GM18909 (cell line): Measurements from ENCODE around the gene MCC.
"Not testable (repeated sequence)": the region's sequence is repeated elsewhere in the genome, so short reads cannot be mapped to it uniquely, and the experiment has no call there.

Experiments
- ATAC-seq: cut with Tn5 transposase; IDR thresholded peaks from one replicate; pipeline ENCODE4 v1.9.1; 2021; ENCODE audit warnings: mild to moderate bottlenecking; ENCODE audit not compliant: unreplicated experiment, poor library complexity

Gene MCC

DNA sequence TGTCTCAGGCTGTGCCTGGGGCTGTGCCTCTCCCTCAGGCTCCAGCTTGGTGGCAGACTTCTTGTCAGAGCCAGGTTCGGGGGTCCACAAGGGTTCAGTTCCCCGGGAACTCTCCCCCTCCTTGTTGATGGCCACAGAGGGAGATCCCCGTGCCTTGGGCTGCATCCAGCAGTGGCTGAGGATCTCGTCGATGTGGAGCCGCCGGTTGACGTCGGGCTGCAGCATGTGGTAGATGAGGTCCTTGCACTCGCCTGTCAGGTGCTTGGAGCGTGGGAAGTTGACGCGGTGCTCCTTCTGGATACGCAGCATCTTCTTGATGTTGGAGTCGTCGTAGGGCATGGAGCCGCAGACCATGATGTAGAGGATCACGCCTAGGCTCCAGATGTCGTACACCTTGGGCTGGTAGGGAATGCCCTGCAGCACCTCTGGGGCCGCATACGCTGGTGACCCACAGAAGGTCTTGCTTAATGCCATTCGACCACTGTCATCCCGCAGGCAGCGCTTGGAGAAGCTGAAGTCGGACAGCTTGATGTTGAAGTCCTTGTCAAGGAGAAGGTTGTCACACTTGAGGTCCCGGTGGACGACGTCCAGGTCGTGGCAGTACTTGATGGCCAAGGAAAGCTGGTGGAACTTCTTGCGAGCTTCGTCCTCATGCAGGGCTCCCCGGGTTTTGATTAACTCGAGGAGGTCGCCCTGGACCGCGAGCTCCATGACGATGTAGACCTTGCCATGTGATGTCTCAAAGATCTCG is 54.2 kb downstream of the MCC start:
- no peak for ATAC-seq

GRCh38 chr5:113433071-113433470 is 55.2 kb downstream of the MCC start:
- no peak for ATAC-seq

DNA sequence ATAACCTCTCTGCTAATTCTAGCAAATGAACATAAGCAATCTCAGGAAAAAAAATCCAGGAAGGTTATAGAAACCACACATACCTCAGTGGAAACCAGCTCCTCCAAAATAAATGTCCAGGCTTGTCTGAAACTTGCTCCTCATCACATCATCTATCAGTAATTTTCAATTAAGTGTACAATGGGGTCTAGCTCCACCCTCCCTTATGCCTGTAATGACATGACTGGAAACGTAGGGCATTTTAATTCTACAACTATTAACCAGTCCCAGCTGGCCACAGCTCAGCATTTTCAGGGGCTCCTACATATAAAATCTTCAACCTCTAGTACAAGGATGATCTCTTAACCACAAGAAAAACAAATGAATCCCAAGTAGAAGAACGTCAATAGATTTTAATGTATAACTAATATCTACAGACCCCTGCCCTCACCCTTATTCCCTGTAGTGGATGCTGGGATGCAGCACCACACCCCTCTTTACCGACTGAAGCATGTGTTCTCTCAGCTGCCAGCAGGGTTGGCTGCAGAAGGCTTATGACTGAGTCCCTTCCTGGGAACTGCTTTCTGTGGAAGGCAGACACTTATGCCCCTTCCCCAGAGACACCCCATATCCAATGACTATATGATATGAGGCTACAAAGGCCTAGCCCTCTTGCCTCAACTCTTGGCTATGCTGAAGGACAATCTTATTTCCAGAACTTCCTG is 60.2 kb downstream of the MCC start:
- no peak for ATAC-seq

DNA sequence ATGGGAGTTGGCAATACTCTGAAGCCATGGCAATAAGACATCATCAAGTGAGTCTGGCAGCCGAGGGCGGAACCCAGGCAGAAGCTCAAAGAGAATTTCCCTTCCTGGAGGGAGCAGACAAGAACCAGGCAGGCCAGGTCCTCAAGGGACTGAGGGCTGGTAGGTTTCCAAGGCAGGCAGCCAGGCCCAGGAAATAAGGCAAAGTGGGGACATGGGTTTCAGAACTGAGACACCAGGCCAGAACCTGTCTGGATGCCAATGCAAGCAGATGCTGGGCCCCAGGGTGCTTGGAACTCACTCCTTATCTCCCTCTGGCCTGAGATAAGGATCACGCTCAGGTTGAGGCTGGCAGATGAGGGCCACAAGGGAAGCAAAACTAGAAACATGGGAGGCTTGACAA is 62.3 kb downstream of the MCC start:
- no peak for ATAC-seq

DNA sequence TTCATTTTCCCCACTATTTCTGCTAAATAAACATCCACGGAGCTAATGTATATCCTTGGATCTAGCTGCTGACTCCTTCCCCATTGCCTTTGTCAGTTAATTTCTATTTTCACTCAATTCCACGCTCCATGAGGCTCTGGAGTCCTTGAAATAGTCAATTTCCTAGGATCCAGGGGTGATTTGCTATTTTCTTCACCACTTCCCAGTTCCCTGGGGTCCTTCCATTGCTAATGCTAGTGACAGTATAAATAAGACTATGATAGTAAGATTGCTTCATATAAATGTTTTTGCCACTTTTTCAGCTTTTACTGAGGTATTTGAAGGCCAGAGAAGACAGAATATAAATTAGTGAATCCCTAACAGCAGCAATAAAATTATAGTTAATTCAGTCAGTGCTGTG is 66.6 kb downstream of the MCC start:
- no peak for ATAC-seq

DNA sequence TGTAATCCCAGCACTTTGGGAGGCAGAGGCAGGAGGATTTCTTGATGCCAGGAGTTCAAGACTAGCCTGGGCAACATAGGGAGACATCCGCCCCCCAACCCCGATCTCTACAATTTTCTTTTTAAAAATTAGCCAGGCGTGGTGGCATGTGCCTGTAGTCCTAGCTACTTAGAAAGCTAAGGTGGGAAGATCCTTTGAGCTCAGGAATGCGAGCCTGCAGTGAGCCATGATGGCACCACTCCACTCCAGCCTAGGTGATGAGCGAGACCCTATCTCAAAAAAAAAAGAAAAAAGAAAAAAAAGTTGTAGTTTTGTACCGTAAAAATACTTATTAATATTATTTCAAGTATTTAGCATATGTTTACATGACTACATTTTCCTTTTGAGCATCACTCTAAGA is 82.7 kb downstream of the MCC start:
- no peak for ATAC-seq

DNA sequence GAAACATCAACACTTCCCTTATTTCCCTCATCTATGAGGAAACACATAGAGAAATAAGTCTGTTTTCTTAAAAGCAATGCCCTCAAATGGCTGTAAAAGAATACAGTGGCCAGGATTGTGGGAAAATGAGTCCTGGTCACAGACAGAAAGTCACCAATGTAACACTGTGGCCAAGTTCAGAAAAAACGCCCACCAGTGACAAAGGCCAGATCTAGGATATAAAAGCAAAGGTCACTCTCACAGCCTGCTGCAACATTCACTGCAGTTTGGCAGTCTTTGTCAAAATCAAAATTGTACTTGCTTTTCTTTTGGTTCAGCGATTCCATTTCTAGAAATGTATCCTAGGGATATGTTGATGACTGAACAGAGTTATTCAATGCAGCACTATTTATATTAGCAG is 84.0 kb downstream of the MCC start:
- ATAC-seq, result no peak

DNA sequence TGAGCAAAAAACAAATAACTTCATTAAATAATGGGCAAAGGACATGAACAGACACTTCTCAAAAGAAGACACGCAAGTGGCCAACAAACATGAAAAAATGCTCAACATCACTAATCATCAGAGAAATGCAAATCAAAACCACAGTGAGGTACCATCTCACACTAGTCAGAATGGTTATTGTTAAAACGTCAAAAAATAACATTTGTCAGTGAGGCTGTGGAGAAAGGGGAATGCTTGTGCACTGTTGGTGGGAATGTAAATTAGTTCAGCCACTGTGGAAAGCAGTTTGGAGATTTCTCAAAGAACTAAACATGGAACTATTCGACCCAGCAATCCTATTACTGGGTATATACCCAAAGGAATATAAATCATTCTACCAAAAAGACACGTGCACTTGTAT is 90.3 kb downstream of the MCC start:
- ATAC-seq, result not testable (repeated sequence)

GRCh38 chr5:113397046-113397445 is 91.2 kb downstream of the MCC start:
- no peak for ATAC-seq

GRCh38 chr5:113394658-113395057 is 93.6 kb downstream of the MCC start:
- no peak for ATAC-seq

GRCh38 chr5:113390224-113390623 is 98.0 kb downstream of the MCC start:
- ATAC-seq, result no peak

DNA sequence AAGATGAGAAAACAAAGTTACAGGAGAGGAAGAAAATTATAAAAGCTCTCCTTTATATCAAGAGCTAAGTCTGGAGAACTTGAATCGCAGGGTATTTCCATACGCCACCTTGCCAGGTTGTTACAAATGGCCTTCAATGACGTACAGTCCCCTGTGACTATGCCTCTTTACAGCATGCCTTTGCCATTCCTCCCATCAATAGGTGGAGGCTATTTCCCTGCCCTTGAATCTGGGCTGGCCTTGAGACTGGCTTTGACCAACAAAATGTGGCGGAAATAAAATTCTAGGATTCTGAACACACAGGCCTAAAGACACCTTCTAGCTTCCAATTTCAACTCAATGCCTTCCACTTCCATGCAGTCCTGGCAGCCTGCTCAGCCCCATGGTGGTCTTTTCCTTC is 99.1 kb downstream of the MCC start:
- ATAC-seq, result no peak

DNA sequence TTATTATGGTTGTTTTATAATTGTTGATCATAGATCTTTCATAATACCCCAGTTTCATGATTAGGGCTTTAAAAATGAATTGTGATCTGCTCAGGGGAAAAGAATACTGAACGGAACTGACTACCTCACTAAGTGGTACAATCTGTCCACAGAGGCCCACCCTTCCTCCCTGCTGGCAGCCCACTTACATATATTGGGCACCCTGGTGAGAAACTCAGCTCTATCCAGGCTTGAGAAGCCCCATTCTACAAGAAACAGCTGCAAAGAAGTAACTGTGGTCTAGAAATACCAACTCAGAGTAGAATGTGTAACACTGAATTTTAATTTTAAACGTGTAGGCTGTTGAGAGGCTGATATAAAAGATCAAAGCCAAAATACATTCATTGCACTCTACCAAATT is 100.4 kb downstream of the MCC start:
- ATAC-seq, result no peak

- no peak for ATAC-seq
Measured at GRCh38 chr5:113384782-113385285, 103.4 kb downstream of the MCC start.

DNA sequence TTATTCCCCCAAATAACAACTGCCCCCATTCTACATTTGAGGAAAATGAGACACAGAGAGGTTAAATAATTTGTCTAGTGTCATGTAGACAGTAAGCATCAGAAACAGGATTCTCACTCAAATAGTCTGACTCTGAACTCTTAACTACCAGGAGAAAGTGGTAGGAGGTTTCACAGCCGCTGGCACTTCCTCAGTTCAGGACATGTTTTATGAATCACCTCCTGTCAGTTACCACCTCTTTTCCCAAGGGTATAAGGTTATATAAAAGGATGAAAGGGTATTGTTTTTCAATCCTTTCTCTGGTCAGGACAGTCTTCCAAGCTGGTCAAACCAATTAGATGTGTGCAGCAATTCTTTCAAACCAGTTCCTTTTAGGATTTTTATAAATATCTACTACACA is 105.5 kb downstream of the MCC start:
- ATAC-seq, result no peak

DNA sequence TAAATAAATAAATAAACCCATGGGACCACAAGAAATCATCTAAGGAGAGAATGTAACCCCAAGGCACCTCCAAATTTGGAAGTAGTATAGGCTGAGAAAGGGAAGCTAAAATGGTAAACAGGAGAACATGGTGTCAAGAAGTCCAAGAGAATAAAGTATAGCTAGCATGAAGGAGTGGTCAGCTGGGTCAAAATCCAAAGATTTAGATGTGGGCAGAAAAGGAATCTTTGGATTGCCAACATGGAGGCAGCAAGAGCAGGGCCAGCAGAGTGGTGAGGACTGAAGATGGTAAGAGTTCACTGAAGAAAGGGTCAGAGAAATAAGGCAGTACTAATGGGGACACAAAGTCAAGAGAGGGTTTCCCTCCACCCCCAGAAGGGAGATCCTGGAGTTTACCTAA is 106.5 kb downstream of the MCC start:
- no peak for ATAC-seq

GRCh38 chr5:113380807-113381326 is 107.4 kb downstream of the MCC start:
- no peak for ATAC-seq

GRCh38 chr5:113379936-113380806 is 108.1 kb downstream of the MCC start:
- no peak for ATAC-seq

GRCh38 chr5:113378959-113379541 is 109.2 kb downstream of the MCC start:
- peak; percentile 80 for ATAC-seq

DNA sequence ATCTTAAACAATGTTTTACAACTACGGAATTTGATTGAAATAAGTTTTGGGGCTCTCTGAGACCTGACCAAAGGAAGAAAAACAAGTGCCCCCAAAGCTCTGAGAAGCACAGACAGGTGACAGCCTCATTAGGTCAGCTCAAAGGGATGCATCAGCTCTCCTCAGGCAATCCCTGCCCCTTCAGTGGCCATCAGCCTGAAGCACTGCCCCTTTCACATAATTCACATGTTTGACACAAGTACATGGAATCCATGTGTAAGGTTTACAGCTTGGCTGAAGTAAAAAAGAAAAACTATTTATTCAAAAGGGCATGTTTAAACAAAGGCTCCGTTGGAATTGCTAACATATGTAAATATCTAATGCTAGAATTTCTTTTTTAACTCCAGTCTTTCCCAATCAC is 109.7 kb downstream of the MCC start:
- ATAC-seq, result no peak
